Measurements from ENCODE around the gene SDR42E1.

The SDR42E1 gene

DNA sequence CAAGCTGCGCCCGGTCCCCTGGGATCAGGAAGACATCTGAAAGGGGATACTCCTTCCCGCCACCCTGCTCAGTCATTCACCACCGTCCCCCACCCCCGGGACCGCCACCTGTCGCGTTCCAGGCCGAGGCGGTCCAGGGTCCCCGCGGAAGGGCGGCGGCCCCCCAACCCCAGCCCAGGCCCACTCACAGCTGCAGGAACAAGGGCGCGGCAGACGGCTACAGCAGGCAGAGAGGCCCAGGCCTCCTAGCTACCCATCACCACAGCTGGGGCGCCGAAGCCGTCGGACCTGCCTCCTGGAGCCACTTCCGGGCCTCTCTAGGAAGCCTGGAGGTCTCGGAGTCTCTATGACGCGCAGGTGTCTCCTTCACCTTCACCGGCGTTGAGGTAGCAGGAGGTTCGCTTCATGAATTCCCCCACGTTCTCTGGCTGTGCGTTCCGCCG, at the start of gene SDR42E1:
Gene SDR42E1 (minus strand): TSS at position 272 of the 443 bp plus-strand sequence. CDS start 10,612 bp downstream, outside the sequence.
- no peak for DNase-seq

GRCh38 chr16:82059983-82060421, 48.7 kb upstream of the SDR42E1 start:
- DNase-seq = no peak

DNA sequence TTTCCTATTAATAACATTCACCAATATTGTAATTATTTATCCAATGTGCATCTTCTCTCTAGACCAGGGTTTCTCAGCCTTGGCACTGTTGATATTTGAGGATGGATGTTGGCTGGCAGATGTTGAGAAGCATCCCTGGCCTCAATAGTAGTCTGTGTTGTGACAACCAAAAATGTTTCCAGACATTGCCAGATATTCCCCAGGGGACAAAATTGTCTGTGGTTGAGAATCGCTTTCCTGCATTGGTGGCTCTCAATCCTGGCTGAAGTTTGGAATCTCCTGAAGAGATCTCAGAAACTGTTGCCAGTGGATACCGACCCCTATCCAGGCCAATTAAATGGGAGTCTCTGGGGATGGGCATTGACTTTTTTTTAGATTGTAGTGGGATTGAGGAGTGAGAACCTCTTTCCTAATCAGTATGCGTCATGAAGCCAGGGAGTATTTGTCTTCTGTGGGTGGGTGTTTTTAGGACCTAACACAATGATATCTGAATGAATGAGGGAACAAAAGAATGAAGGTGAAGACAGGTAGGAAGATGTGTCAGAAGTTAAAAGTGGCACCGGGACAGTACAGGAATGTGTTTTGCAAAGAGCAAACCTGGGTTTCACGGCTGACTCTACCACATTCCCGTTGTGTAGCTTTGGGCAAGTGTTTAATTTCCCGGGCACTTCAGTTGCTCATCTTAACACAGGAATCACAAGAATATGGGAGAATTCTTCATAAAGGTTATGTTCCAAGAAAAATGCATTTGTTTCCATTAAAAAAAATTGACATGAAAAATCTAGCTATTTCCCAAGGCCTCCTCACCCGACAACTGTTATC, 48.1 kb upstream of the SDR42E1 start:
- no peak for DNase-seq

GRCh38 chr16:82056550-82056896, 45.3 kb upstream of the SDR42E1 start:
- no peak for DNase-seq

DNA sequence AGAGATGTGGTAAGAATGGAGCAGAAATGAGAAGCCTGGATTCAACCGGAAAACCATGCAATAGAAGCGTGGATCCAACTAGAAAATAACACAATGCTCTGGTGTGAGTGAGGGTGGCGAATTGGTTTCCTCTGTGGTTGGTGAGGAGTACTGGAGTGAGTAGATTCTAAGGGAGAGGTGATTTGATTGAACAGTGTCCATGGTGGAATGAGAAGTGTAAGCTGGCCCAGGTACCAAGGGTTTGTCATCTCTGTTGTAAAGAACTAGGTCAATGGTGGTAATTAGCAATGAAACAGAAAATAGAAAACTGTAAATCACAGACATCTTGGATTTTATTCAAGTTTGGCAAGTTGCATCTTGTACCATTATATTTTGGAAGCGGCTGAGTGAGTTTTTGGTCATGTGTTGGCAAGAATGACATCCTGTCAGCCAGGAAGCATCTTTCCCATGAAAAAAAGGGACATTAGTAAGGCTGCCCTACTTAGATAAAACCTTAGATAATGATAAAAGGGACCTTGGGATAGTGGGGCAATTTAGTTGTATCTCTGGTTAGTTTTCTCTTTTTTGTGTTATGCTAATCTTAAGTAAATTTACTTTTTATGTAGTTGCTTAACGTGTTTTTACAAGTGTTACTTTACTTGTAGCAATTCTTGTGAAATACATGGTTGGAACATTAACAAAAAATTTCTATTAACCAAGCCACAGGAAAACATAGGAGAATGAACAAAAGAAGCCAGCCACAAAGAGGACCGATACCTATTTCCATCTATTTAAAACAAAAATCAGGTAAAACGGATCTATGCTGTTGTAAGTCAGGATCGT, 44.7 kb upstream of the SDR42E1 start:
- DNase-seq = no peak

DNA sequence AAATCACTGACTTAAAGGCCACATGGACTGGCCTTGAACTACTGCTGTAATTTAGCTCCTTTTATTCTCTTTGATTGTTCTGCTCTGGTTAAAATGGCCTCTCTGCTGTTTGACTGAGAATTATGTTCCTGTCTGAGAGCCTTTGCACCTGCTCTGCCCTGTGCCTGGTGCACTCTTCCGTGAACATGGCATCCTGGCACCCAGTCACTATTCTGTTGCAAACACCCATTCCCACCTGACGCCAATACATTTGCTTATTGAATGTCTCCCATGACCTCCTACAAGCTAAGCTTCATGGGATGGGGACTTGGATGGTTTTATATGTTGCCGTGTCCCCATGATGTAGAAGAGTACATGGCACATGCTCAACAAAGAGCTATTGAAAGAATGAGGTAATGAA, 43.8 kb upstream of the SDR42E1 start:
- no peak for DNase-seq

GRCh38 chr16:82051656-82052055, 40.4 kb upstream of the SDR42E1 start:
- no peak for DNase-seq

- no peak for DNase-seq
These were observed 39.7 kb upstream of the SDR42E1 start for GRCh38 chr16:82050909-82051357.

GRCh38 chr16:82050506-82050905, 39.2 kb upstream of the SDR42E1 start:
- DNase-seq = no peak

- no peak for DNase-seq
These were observed 38.2 kb upstream of the SDR42E1 start for GRCh38 chr16:82049484-82049883.

- no peak for DNase-seq
These were observed 36.5 kb upstream of the SDR42E1 start for GRCh38 chr16:82047787-82048186.

GRCh38 chr16:82047374-82047773, 36.1 kb upstream of the SDR42E1 start:
- no peak for DNase-seq

GRCh38 chr16:82046941-82047340, 35.7 kb upstream of the SDR42E1 start:
- DNase-seq = no peak

DNA sequence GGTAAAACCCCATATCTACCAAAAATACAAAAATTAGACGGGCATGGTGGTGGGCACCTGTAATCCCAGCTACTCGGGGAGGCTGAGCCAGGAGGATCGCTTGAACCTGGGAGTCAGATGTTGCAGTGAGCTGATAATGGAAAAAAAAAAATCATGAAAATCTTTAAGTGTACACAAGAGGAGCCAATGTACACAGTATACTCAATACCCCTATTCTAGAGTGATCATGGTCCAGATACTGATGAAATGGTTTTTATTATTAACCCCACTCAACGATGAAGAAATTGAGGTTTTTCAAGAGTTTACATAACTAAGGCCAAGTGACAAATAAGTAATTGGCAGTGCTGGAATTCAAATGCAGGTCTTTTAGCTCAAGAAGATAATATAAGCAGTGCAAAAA, 35.3 kb upstream of the SDR42E1 start:
- no peak for DNase-seq

- DNase-seq = no peak
These were observed 34.2 kb upstream of the SDR42E1 start for GRCh38 chr16:82045465-82045864.

GRCh38 chr16:82044585-82044911, 33.3 kb upstream of the SDR42E1 start:
- DNase-seq = no peak

DNA sequence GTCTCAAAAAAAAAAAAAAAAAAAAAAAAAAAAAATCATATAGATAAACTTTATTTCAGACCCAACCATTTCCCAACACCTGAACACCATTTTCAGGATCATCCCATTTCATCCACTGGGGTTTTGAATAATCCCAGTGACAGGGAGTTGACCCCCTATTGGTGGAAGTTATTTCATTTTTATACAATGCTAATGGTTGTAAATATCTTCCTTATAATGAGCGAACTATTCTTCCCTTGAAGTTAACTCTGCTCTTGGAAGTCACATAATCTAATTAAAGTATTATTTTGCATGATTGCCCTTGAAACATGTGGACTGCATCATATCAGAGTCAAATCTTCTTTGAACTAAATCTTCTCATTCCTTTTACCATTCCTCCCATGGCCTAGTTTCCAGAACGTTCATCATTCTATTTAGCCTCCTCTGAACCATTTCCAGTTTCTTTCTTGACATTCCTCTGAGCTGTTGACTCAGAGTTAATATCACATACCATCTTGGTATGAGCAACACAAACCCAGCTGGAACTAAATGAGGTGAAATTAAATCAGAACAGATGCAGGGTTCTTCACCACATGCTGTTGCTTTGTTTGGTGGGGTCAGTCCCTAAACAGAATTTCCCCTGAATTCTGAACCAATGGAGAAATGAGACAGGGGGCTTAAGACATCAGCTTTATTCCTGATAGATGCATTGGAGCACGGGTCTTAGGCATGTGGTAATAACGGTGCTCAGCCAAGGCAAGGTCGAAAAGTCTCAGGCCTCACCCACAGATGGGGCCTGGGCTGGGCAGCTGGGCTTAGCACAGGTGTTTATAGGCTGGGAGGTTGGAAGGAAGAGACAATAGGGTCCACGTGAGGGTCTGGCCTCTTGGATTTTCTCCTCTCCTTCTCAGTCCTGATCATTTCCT, 32.7 kb upstream of the SDR42E1 start:
- no peak for DNase-seq

DNA sequence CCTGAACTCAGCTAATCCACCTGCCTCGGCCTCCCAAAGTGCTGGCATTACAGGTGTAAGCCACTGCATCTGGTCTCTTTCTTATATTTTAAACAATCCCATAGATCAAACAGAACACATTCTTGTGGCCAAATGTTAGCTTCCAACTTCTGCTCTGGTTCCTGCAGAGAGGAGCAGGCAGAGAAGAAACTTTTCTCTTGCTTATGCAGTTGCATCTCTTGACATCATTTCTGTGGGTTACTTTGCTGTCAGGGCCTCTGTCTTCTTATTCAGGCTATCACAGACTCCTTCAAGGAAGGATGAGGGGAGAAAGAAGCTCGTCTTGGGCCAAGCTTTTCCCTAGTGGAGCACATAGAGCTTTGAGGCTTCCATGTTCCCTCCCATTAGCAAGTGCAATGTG, 31.6 kb upstream of the SDR42E1 start:
- DNase-seq = no peak

- no peak for DNase-seq
These were observed 30.9 kb upstream of the SDR42E1 start for GRCh38 chr16:82042144-82042543.

DNA sequence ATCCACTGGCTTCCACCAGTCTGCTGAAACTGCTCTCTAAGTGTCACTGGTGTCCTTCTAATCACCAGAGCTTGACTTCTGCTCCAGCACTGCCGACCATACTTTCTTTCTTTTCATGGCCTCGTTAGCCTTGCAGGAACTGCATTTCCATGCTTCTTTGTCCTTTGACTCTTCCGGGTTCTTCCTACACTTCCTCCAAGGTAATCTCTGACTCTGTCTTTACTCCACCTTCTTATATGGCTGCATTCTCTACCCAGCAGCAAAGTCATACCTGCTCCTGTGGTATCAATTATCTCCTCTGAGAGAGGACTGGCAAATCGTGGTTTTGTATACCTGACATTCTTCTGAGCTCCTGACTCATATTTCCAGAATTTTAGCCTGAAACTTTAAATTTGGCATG, 30.3 kb upstream of the SDR42E1 start:
- no peak for DNase-seq

- no peak for DNase-seq
These were observed 29.0 kb upstream of the SDR42E1 start for GRCh38 chr16:82040296-82040695.

GRCh38 chr16:82037666-82038065, 26.4 kb upstream of the SDR42E1 start:
- DNase-seq = no peak

GRCh38 chr16:82037251-82037650, 26.0 kb upstream of the SDR42E1 start:
- DNase-seq = no peak
